HG03060 (cell line): ENCODE results near the gene PTPRQ.

Source experiments
- ATAC-seq: cut with Tn5 transposase; IDR thresholded peaks from one replicate; pipeline ENCODE4 v1.9.1; 2021; ENCODE audit warnings: low read depth, moderate number of reproducible peaks; ENCODE audit not compliant: unreplicated experiment

PTPRQ gene

DNA sequence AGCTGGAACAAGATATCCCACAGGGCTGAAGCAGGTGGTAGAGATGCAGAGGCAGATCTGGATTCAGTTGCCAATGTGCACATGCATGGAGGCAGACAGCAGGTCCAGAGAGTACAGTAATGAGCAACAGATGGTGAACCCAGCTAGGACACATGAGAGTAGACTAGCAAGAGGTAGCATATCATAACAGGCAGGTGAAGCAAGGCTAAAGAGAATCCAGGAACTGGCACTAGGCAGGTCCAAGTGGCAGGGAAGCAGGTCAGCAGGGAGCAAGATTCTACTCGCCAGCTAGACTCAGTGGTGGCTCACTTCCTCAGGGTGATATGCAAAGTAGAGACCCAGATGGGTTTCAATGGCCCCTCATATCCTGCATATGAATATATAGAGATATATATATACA, 248.1 kb downstream of the PTPRQ start:
- no peak for ATAC-seq

- ATAC-seq = no peak
Measured at GRCh38 chr12:80697270-80697887, 253.3 kb downstream of the PTPRQ start.

GRCh38 chr12:80698256-80698655, 254.2 kb downstream of the PTPRQ start:
- ATAC-seq = no peak

- no peak for ATAC-seq
Measured at GRCh38 chr12:80698847-80699542, 255.0 kb downstream of the PTPRQ start.

DNA sequence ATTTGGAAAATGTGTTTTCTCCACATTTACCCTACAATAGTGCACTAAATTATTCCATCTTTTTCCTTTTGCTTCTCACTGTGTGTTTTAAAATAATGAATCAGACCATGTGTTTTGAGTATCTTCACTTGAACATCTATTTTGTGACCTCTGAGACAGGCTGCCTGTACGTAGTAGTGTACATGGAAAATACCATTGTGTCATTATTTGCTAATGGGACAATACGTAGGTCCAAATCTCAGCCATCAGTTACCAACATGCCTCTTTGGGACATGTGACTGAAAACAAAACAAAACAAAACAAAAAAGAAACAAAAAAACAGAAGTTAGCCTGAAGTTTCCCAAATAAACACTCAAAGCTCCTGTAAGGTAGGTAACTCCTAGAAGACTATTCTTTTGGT, 256.3 kb downstream of the PTPRQ start:
- no peak for ATAC-seq

DNA sequence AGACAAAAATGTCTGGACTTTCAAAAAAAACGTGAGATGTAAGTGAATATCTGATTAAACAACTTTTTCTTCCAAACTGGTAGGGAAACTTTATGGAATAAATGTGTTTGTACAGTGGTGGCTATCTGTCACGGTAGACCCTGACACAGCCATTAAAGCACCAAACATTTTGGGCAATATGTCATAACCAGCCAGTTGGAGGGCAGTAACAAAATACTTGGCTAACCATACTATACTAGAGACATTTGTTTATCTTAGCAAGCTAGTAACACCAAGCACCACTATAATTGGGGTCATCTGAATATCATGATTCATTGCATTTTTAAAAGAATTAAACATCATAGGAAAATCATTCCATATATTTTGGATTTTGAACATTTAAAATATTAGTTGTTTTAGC, 257.4 kb downstream of the PTPRQ start:
- no peak for ATAC-seq

GRCh38 chr12:80702889-80703805, 259.1 kb downstream of the PTPRQ start:
- peak; percentile 78 for ATAC-seq

- ATAC-seq = no peak
Measured at GRCh38 chr12:80704420-80704819, 260.4 kb downstream of the PTPRQ start.

DNA sequence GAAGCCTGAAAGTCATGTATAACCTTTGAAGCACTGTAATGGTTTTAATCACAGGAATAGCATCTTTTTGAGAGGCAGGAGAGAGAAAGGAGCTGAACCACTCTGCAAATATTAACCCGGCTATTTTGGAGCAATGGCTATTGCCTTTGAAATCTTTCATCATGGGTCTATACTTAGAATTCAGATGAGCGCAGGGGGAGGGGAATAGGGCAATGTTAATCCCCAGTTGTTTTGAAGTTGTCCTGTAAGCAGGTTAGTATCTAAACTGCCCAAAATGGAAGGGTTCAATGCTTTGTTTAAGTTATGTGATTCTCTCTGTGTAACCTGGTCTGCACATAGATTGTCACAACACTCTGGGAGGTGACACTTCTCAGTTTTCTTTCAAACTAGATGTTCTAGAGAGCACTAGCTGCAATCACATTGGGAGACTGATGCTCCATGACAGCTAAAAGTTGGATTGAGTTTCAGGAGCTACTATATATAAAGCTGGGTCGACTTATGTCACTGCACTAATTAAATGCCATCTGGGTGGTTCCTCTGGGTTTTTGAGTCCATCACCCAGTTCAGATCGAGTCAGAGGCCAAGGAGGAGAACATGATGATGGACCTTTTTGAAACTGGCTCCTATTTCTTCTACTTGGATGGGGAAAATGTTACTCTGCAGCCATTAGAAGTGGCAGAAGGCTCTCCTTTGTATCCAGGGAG, 263.2 kb downstream of the PTPRQ start, which contains the start of gene MYF6:
TSS of gene MYF6 (plus strand) at position 509 of the 704 bp plus-strand sequence. CDS start at position 595, 86 bp downstream.
- ATAC-seq = no peak

GRCh38 chr12:80707830-80708258, 263.8 kb downstream of the PTPRQ start:
- ATAC-seq = no peak

DNA sequence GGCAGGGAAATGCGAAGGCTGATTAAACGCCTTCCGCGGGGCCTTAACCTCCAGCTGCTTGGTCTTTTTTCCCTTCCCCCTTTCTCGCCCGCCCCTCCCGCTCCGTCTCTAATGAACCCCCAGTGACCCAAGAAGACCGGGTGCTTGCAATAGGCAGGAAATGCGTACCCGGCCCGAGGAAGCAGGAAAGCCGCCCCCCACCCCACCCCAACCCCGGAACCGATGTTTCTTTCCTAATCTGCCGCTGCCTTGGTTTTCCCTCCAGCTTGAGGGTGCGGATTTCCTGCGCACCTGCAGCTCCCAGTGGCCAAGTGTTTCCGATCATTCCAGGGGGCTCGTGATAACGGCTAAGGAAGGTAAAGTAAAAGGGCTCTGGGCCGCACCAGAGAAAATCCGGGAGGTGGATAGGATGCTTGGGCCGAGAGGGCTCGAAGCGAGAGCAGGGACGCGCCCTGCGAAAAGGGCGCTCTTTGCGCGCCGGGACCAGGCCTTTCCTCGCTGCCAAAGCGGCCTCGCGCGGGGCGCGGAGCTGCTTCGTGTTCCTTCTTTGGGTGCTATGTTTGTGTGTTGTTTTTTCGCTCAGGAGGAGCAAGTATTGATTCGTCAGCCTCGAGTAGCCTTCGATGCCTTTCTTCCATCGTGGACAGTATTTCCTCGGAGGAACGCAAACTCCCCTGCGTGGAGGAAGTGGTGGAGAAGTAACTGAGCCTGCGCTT, 264.4 kb downstream of the PTPRQ start:
- no peak for ATAC-seq

- ATAC-seq = no peak
Measured at GRCh38 chr12:80708975-80709328, 264.9 kb downstream of the PTPRQ start.

- no peak for ATAC-seq
Measured at GRCh38 chr12:80709811-80710726, 266.0 kb downstream of the PTPRQ start.

- no peak for ATAC-seq
Measured at GRCh38 chr12:80710727-80711449, 266.9 kb downstream of the PTPRQ start.

DNA sequence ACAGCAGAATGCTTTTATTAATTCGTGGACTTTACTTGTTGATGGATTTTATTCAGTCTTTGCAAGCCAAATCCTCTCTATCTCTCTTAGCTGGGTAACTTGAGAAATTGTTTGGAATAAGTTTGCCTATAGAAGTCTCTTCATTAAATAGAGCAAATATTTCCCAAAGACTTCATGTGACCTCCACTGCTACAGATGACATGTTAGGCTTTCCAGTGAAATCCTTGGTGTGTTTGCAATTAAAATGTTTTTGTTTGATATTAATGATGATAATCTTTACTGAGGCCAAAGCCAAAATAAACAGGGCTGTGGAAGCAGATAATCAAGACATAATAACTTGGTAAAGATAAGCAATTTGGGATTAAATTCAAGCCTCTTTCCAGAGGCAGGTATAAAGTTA, 267.8 kb downstream of the PTPRQ start:
- ATAC-seq = no peak

DNA sequence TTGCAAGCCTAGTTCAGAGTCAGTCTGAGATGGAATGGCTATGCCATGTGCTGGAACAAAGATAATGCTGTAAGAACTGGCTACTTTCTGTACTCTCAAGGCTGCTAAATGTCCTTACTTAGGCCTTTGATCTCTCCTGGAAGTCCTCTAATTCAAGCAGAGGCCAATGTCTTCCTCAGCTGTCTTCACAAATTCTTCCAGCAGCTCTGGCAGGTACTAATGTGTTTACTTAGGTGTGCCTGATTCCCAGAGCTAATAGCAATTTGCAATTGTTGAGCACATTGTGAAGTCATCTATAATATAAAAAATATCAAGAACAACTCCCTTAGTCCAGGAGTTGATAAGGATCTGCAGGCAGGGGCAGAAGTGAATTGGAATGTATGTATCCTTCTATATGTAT, 268.8 kb downstream of the PTPRQ start:
- no peak for ATAC-seq

DNA sequence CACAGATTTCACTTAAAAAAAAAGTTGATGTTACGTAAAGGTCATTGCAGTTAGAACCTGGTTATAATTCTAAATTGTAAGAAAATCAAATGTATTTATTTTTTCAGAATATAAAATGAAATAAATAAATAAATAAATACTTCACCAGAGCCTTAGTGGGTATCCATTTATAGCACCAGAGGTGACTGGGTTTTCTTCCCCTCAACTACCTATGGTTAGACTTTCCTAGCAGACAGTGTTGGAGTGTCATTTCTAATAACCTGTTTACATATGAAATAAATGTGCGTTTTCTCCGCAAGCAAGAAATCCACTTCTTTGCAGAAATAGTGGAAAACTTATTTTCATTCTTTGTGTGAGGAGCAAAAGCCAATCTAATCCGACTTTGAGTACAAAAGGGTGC, 269.4 kb downstream of the PTPRQ start:
- no peak for ATAC-seq

- ATAC-seq = no peak
Measured at GRCh38 chr12:80714055-80714454, 270.0 kb downstream of the PTPRQ start.
